ENCODE results near the gene METAP1D. TPM values are rescaled to one million over a fixed set of nuclear protein-coding genes. Genes with fewer than 3 reads are reported as not detected.

The METAP1D gene
- total RNA-seq, 1 experiment from 2014 or later, result 20.7 TPM

DNA sequence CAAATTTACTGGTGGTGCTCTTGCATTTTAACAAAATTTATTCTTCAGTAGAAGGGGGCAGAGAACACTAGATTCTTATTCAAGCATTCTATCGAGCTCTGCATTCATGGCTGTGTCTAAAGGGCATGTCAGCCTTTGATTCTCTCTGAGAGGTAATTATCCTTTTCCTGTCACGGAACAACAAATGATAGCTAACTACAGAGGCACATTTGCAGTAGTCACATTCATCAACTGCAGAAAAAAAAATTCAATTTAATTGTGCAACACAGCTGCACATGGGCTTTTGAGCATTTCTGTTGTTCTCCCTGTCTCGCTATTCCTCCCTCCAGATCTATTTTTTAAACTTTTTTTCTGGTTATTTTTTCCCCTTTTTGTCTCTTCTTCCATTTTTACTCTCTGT lies 72.5 kb downstream of the METAP1D start:
- no peaks in the 10 kb centered on the region for H3K27me3 ChIP-seq (ENCODE audit: low read length)
- H3K36me3 ChIP-seq (ENCODE audit: insufficient read depth, low read length), result no peaks in the 10 kb centered on the region
- H3K9me3 ChIP-seq (ENCODE audit: low read length), result no peaks in the 10 kb centered on the region
- no peaks in the 10 kb centered on the region for H4K20me1 ChIP-seq (ENCODE audit: insufficient read depth, low read depth, low read length)
- no peak overlapping the region for H3K27ac ChIP-seq (ENCODE audit: low read length)
- no peaks in the 10 kb centered on the region for H3K9me2 ChIP-seq (replicated peaks; ENCODE audit: insufficient read depth, low read length)
- peaks cover 10% of the 10 kb centered on the region for H3K4me1 ChIP-seq (ENCODE audit: low read length)
- H2AFZ ChIP-seq (ENCODE audit: low read length), result no peak overlapping the region
- no peak overlapping the region for H3K4me2 ChIP-seq (ENCODE audit: low read depth, low read length, poor library complexity, severe bottlenecking)
- no peak overlapping the region for H3K9ac ChIP-seq (ENCODE audit: low read length)
- H3K79me2 ChIP-seq (ENCODE audit: low read length), result no peaks in the 10 kb centered on the region
- no peak overlapping the region for H3K4me3 ChIP-seq (ENCODE audit: low read length)
- no peak for DNase-seq

DNA sequence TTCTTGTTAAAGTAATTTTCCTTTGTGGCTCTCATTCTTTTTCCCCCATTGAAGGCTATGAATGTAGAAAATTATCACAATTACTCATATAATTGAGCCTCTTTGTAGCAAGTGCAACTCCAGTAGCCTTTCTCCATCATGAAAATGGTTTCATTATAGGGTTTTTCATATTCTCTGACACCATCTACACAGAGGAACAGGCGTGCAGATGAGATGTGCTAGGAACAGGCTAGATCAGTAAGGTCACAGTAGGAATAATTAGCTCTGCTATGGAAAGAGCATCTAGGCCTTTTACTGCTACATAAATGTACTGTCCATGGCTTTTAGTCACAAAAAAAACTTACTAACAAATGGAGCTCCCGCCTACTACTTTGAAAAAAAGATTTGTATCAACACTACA lies 73.0 kb downstream of the METAP1D start:
- H3K79me2 ChIP-seq (ENCODE audit: low read length), result no peaks in the 10 kb centered on the region
- H2AFZ ChIP-seq (ENCODE audit: low read length), result no peak overlapping the region
- no peaks in the 10 kb centered on the region for H4K20me1 ChIP-seq (ENCODE audit: insufficient read depth, low read depth, low read length)
- no peak overlapping the region for H3K9ac ChIP-seq (ENCODE audit: low read length)
- H3K4me3 ChIP-seq (ENCODE audit: low read length), result no peak overlapping the region
- no peak overlapping the region for H3K27ac ChIP-seq (ENCODE audit: low read length)
- H3K4me2 ChIP-seq (ENCODE audit: low read depth, low read length, poor library complexity, severe bottlenecking), result no peak overlapping the region
- H3K9me3 ChIP-seq (ENCODE audit: low read length), result no peaks in the 10 kb centered on the region
- H3K9me2 ChIP-seq (replicated peaks; ENCODE audit: insufficient read depth, low read length), result no peaks in the 10 kb centered on the region
- H3K27me3 ChIP-seq (ENCODE audit: low read length), result no peaks in the 10 kb centered on the region
- H3K4me1 ChIP-seq (ENCODE audit: low read length), result peaks cover 14% of the 10 kb centered on the region
- no peak for DNase-seq
- no peaks in the 10 kb centered on the region for H3K36me3 ChIP-seq (ENCODE audit: insufficient read depth, low read length)

DNA sequence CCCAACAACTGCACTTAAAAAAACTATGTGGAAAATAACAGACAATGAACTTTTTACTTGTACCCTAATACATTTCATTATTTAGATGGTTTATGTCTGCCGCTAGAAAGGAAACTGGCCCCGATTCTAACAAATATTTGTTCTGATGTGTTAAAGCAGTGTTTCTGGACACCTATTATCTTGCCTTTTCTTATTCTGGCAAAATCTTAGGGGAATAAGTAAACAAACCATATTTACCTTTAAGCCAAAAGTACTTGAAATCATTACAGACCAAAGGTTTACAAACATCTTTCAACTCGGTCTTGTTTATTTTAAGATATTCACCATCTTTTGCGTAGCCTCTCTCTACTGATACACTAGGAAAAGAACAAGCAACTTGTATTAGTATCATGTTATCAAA lies 73.8 kb downstream of the METAP1D start:
- no peak overlapping the region for H3K4me3 ChIP-seq (ENCODE audit: low read length)
- H3K36me3 ChIP-seq (ENCODE audit: insufficient read depth, low read length), result no peaks in the 10 kb centered on the region
- no peak overlapping the region for H3K4me2 ChIP-seq (ENCODE audit: low read depth, low read length, poor library complexity, severe bottlenecking)
- no peak for DNase-seq
- H3K79me2 ChIP-seq (ENCODE audit: low read length), result no peaks in the 10 kb centered on the region
- no peak overlapping the region for H3K27ac ChIP-seq (ENCODE audit: low read length)
- peaks cover 16% of the 10 kb centered on the region for H3K4me1 ChIP-seq (ENCODE audit: low read length)
- H2AFZ ChIP-seq (ENCODE audit: low read length), result no peak overlapping the region
- no peaks in the 10 kb centered on the region for H3K27me3 ChIP-seq (ENCODE audit: low read length)
- H3K9ac ChIP-seq (ENCODE audit: low read length), result no peak overlapping the region
- H4K20me1 ChIP-seq (ENCODE audit: insufficient read depth, low read depth, low read length), result no peaks in the 10 kb centered on the region
- no peaks in the 10 kb centered on the region for H3K9me2 ChIP-seq (replicated peaks; ENCODE audit: insufficient read depth, low read length)
- no peaks in the 10 kb centered on the region for H3K9me3 ChIP-seq (ENCODE audit: low read length)

DNA sequence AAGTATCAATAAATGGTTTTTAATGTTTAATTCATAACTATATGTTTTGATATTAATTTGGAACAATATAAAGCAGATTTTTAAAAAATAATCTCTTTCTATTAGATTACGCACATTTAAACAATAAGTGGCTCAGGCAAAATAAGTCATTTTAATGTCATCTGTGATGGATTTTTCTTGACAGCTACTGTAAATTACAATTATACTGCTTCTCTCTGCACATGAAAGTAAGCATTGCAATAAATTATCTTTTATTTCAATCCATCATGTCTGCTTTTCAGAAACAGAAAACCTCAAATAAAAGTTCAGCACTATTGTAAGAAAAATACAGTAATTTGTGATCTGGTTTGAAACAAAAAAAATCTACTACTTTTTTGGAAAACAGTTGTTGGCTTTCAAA lies 74.5 kb downstream of the METAP1D start:
- no peak overlapping the region for H3K9ac ChIP-seq (ENCODE audit: low read length)
- no peak overlapping the region for H3K4me3 ChIP-seq (ENCODE audit: low read length)
- H3K36me3 ChIP-seq (ENCODE audit: insufficient read depth, low read length), result no peaks in the 10 kb centered on the region
- H3K27me3 ChIP-seq (ENCODE audit: low read length), result no peaks in the 10 kb centered on the region
- H3K79me2 ChIP-seq (ENCODE audit: low read length), result no peaks in the 10 kb centered on the region
- H3K27ac ChIP-seq (ENCODE audit: low read length), result no peak overlapping the region
- H3K9me2 ChIP-seq (replicated peaks; ENCODE audit: insufficient read depth, low read length), result no peaks in the 10 kb centered on the region
- no peak overlapping the region for H3K4me2 ChIP-seq (ENCODE audit: low read depth, low read length, poor library complexity, severe bottlenecking)
- no peak overlapping the region for H2AFZ ChIP-seq (ENCODE audit: low read length)
- no peaks in the 10 kb centered on the region for H3K9me3 ChIP-seq (ENCODE audit: low read length)
- no peaks in the 10 kb centered on the region for H4K20me1 ChIP-seq (ENCODE audit: insufficient read depth, low read depth, low read length)
- DNase-seq, result no peak
- H3K4me1 ChIP-seq (ENCODE audit: low read length), result peaks cover 16% of the 10 kb centered on the region

DNA sequence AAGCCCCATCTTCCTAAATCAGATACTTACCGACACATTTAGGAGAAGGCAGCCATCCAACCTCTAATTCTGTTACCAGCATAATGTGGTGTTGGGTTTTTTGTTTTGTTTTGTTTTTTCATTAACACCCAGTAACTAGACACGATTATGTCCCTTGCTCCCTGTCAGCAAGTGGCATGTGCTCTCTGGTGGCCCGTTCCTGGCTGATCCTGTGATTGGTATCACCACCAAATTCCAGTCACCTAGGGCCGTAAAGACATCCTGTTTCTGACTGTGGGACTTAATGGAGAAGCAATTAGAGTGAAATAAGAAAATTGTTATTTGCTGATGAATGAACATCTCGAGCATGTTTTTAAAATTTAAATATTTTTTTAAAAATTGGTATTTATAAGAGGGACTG lies 79.7 kb downstream of the METAP1D start:
- Histone ChIP-seq H3K27me3 (ENCODE audit: low read length) (no peaks in the 10 kb centered on the region), H3K27ac (ENCODE audit: low read length) (no peak overlapping the region), H3K4me3 (ENCODE audit: low read length) (no peak overlapping the region), H3K36me3 (ENCODE audit: insufficient read depth, low read length) (no peaks in the 10 kb centered on the region), H3K4me1 (ENCODE audit: low read length) (peaks cover 27% of the 10 kb centered on the region), H3K9me2 (replicated peaks; ENCODE audit: insufficient read depth, low read length) (no peaks in the 10 kb centered on the region), H3K9me3 (ENCODE audit: low read length) (no peaks in the 10 kb centered on the region), H3K9ac (ENCODE audit: low read length) (no peak overlapping the region), H2AFZ (ENCODE audit: low read length) (no peak overlapping the region), H3K79me2 (ENCODE audit: low read length) (no peaks in the 10 kb centered on the region), H3K4me2 (ENCODE audit: low read depth, low read length, poor library complexity, severe bottlenecking) (no peak overlapping the region), H4K20me1 (ENCODE audit: insufficient read depth, low read depth, low read length) (no peaks in the 10 kb centered on the region)
- DNase-seq, result no peak

DNA sequence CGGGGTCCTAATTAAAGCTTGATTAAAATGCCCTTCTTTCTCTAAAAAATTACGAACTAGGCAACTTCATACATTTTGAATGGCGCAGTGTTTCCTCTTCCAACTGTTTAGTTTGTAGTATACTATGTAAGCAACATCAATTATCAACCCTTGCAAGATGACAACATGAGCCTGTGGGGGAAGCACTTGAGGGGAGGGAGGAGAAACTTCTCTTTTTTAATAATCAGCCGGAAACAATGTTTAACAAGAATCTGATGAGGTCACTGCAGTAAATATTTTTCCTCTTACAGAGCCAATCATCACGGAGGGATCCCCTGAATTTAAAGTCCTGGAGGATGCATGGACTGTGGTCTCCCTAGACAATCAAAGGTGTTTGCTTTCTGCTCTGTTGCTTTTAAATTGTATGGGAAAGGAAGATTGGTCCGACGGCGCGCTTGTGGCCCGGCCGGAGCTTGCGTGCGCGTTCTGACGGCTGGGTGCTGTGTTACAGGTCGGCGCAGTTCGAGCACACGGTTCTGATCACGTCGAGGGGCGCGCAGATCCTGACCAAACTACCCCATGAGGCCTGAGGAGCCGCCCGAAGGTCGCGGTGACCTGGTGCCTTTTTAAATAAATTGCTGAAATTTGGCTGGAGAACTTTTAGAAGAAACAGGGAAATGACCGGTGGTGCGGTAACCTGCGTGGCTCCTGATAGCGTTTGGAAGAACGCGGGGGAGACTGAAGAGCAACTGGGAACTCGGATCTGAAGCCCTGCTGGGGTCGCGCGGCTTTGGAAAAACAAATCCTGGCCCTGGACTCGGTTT lies 80.3 kb downstream of the METAP1D start:
- Histone ChIP-seq H3K9me3 (ENCODE audit: low read length) (no peaks in the 10 kb centered on the region), H3K79me2 (ENCODE audit: low read length) (no peaks in the 10 kb centered on the region), H2AFZ (ENCODE audit: low read length) (no peak overlapping the region), H3K9ac (ENCODE audit: low read length) (no peak overlapping the region), H3K4me2 (ENCODE audit: low read depth, low read length, poor library complexity, severe bottlenecking) (no peak overlapping the region), H3K36me3 (ENCODE audit: insufficient read depth, low read length) (no peaks in the 10 kb centered on the region), H3K9me2 (replicated peaks; ENCODE audit: insufficient read depth, low read length) (no peaks in the 10 kb centered on the region), H3K4me1 (ENCODE audit: low read length) (peaks cover 33% of the 10 kb centered on the region), H3K4me3 (ENCODE audit: low read length) (no peak overlapping the region), H3K27me3 (ENCODE audit: low read length) (no peaks in the 10 kb centered on the region), H4K20me1 (ENCODE audit: insufficient read depth, low read depth, low read length) (no peaks in the 10 kb centered on the region), H3K27ac (ENCODE audit: low read length) (no peak overlapping the region)
- DNase-seq, result no peak

DNA sequence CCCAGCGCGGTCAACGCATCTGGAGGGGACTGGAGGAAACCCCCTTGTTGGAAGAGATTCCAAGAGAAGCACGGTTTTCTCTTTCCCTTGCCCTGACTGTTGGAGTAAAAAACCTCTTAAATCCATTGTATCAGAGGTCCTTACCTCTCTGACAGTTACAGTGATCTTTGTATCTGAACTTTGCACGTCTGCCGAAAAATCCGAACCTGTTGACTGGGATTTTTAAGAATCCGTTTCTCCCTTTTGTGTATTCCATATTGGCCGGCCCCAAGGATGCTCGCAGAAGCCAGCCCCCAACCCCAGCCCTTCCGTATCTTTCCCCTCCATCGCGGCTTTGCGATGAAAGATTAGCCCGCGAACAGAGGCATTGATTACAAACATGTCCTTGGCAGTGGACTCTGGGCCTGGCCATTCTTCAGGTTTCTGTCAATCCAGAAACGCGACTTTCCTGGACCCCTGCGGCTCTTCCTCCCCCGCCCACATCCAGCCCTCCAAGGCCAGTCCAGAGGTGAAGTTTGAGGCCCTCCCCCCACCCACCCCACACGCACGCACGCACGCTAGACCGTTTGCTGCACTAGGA lies 81.0 kb downstream of the METAP1D start:
- no peak overlapping the region for H2AFZ ChIP-seq (ENCODE audit: low read length)
- no peaks in the 10 kb centered on the region for H3K27me3 ChIP-seq (ENCODE audit: low read length)
- H3K27ac ChIP-seq (ENCODE audit: low read length), result no peak overlapping the region
- no peak overlapping the region for H3K4me2 ChIP-seq (ENCODE audit: low read depth, low read length, poor library complexity, severe bottlenecking)
- no peaks in the 10 kb centered on the region for H4K20me1 ChIP-seq (ENCODE audit: insufficient read depth, low read depth, low read length)
- H3K9me2 ChIP-seq (replicated peaks; ENCODE audit: insufficient read depth, low read length), result no peaks in the 10 kb centered on the region
- no peaks in the 10 kb centered on the region for H3K79me2 ChIP-seq (ENCODE audit: low read length)
- DNase-seq, result no peak
- H3K4me3 ChIP-seq (ENCODE audit: low read length), result no peak overlapping the region
- H3K9ac ChIP-seq (ENCODE audit: low read length), result no peak overlapping the region
- H3K4me1 ChIP-seq (ENCODE audit: low read length), result peaks cover 37% of the 10 kb centered on the region
- no peaks in the 10 kb centered on the region for H3K36me3 ChIP-seq (ENCODE audit: insufficient read depth, low read length)
- H3K9me3 ChIP-seq (ENCODE audit: low read length), result no peaks in the 10 kb centered on the region

DNA sequence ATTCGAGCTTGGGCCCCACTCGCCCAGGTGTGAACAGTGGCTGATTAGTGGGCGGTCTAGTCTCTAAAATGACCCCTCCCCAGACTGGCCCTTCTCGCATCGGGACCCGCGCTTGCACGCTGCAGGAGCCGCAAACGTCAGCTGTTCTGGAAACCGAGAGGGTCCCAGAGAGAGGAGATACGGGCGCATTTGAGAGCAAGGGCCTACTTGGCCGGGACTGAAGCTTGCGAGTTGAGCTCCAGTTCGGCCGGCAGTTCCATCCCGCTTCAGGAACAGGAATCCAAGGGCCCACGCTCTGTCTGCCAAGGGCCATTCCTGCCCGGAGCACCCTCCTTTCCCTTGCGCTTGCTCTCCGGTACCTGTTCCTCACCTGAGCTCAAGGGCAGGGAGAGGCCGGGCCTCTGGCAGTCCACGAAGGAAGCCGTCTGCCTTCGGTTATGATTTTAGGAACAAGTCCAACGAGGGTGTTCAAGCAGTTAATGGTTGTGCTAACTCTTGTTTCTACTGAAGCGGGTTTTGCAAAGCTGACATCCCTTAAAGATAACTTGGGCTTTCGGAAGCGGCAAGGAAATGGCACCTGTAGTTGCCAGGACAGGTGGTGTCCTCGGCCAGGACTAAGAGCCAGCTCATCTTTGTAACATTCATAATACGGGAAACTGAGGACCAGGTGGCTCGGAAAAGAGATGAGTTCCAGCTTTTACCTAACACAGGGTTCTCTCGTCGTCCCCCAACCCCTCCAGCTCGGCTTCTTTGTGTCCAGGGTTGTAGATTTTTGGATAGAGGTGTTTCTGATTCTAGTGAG lies 81.7 kb downstream of the METAP1D start:
- no peak for DNase-seq
- no peak overlapping the region for H2AFZ ChIP-seq (ENCODE audit: low read length)
- H3K9me2 ChIP-seq (replicated peaks; ENCODE audit: insufficient read depth, low read length), result no peaks in the 10 kb centered on the region
- no peaks in the 10 kb centered on the region for H3K36me3 ChIP-seq (ENCODE audit: insufficient read depth, low read length)
- H3K27ac ChIP-seq (ENCODE audit: low read length), result no peak overlapping the region
- no peaks in the 10 kb centered on the region for H3K9me3 ChIP-seq (ENCODE audit: low read length)
- no peak overlapping the region for H3K9ac ChIP-seq (ENCODE audit: low read length)
- peaks cover 37% of the 10 kb centered on the region for H3K4me1 ChIP-seq (ENCODE audit: low read length)
- no peaks in the 10 kb centered on the region for H3K79me2 ChIP-seq (ENCODE audit: low read length)
- no peaks in the 10 kb centered on the region for H3K27me3 ChIP-seq (ENCODE audit: low read length)
- H4K20me1 ChIP-seq (ENCODE audit: insufficient read depth, low read depth, low read length), result no peaks in the 10 kb centered on the region
- H3K4me2 ChIP-seq (ENCODE audit: low read depth, low read length, poor library complexity, severe bottlenecking), result no peak overlapping the region
- H3K4me3 ChIP-seq (ENCODE audit: low read length), result no peak overlapping the region

All from Karpas-422 (cell line).